Keratinocyte (primary cell): ENCODE results near the gene OR9A2.

Experiments used
- EZH2 ChIP-seq: IDR thresholded peaks from one replicate; pipeline ENCODE4 v1.6.1; 2012; ENCODE audit warnings: inconsistent platforms, mild to moderate bottlenecking, low read length, moderate library complexity
- TF ChIP-seq, protein P1 (sequence below), 3 experiments: IDR thresholded peaks in 1 of 3; conservative IDR thresholded peaks in 1 of 3; optimal IDR thresholded peaks in 1 of 3; 2 replicates in 2 of 3; 3 replicates in 1 of 3; pipeline versions ENCODE3 to v1.5.1; 2011; ENCODE audit warnings: low read length in 3 of 3, mild to moderate bottlenecking in 3 of 3, moderate library complexity in 2 of 3, control low read depth in 1 of 3, inconsistent platforms in 1 of 3; ENCODE audit not compliant: insufficient read depth in 2 of 3; ENCODE audit errors: extremely low read depth in 1 of 3

DNA sequence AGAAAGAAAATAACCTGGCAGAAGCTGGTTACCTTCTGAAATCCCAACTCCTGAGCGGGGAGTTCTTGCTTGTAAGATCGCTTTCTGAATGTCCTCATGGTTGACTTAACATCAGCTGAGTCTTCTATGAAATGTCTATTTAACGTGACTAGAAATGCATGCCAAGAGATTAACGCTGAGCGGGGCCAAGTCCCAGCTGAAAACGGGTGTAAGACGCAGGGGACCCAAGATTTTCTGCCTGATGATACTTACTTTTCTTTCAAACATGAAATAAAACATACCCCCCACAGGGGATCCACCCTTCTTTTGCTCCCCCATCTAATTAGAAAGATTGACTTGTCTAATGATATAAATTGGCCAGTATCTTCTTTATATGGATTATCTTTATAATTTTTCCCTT is 14.9 kb downstream of the OR9A2 start:
- TF ChIP-seq, protein P1, sequence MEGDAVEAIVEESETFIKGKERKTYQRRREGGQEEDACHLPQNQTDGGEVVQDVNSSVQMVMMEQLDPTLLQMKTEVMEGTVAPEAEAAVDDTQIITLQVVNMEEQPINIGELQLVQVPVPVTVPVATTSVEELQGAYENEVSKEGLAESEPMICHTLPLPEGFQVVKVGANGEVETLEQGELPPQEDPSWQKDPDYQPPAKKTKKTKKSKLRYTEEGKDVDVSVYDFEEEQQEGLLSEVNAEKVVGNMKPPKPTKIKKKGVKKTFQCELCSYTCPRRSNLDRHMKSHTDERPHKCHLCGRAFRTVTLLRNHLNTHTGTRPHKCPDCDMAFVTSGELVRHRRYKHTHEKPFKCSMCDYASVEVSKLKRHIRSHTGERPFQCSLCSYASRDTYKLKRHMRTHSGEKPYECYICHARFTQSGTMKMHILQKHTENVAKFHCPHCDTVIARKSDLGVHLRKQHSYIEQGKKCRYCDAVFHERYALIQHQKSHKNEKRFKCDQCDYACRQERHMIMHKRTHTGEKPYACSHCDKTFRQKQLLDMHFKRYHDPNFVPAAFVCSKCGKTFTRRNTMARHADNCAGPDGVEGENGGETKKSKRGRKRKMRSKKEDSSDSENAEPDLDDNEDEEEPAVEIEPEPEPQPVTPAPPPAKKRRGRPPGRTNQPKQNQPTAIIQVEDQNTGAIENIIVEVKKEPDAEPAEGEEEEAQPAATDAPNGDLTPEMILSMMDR (optimal IDR thresholded peaks at IDR 0.05 in 1 of 3, IDR thresholded peaks at IDR 0.05 in 1 of 3, conservative IDR thresholded peaks at IDR 0.05 in 1 of 3; ENCODE audit: extremely low read depth in 1 of 3, insufficient read depth in 2 of 3, low read length in 3 of 3), result no peak
- no peak for TF ChIP-seq EZH2
